ENCODE results near the gene TFCP2L1.

The TFCP2L1 gene

DNA sequence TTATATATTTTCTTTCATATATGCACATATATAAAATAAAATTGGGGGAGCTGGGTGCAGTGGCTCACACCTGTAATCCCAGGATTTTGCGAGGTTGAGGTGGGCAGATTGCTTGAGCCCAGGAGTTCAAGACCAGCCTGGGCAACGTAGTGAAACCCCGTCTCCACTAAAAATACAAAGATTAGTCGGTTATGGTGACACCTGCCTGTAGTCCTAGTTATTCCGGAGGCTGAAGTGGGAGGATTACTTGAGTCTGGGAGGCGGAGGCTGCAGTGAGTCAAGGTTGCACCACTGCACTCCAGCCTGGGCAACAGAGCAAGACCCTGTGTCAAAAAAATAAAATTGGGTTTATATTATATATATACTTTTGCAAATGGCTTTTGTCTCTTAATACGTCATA, 39.6 kb upstream of the TFCP2L1 start:
- H3K4me1 ChIP-seq (ENCODE audit: insufficient read depth, low read length, severe bottlenecking) = no peaks in the 10 kb centered on the region
- no peaks in the 10 kb centered on the region for H3K9me3 ChIP-seq (ENCODE audit: low read length)
- H3F3A ChIP-seq (ENCODE audit: insufficient read depth, low read length) = no peaks in the 10 kb centered on the region
- no peak overlapping the region for H3K4me3 ChIP-seq (ENCODE audit: low read depth, low read length, poor library complexity, severe bottlenecking)
- H3K4me2 ChIP-seq (ENCODE audit: low read length) = no peak overlapping the region
- no peak overlapping the region for H2AFZ ChIP-seq (ENCODE audit: low read length)
- H3K27ac ChIP-seq (ENCODE audit: low read depth, low read length, poor library complexity, severe bottlenecking) = no peak overlapping the region
- no peaks in the 10 kb centered on the region for H3K9me2 ChIP-seq (ENCODE audit: low read depth, low read length)
- no peaks in the 10 kb centered on the region for H3K36me3 ChIP-seq (ENCODE audit: insufficient read depth, low read length)
- H3K9ac ChIP-seq (ENCODE audit: low read length) = no peak overlapping the region
- H4K20me1 ChIP-seq (ENCODE audit: insufficient read depth, low read length) = no peaks in the 10 kb centered on the region
- TF ChIP-seq EZH2 (IDR thresholded peaks at IDR 0.05; ENCODE audit: borderline replicate concordance, low read length) = no peak
- TF ChIP-seq, protein P1, sequence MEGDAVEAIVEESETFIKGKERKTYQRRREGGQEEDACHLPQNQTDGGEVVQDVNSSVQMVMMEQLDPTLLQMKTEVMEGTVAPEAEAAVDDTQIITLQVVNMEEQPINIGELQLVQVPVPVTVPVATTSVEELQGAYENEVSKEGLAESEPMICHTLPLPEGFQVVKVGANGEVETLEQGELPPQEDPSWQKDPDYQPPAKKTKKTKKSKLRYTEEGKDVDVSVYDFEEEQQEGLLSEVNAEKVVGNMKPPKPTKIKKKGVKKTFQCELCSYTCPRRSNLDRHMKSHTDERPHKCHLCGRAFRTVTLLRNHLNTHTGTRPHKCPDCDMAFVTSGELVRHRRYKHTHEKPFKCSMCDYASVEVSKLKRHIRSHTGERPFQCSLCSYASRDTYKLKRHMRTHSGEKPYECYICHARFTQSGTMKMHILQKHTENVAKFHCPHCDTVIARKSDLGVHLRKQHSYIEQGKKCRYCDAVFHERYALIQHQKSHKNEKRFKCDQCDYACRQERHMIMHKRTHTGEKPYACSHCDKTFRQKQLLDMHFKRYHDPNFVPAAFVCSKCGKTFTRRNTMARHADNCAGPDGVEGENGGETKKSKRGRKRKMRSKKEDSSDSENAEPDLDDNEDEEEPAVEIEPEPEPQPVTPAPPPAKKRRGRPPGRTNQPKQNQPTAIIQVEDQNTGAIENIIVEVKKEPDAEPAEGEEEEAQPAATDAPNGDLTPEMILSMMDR (IDR thresholded peaks at IDR 0.05; ENCODE audit: low read length) = no peak
- no peaks in the 10 kb centered on the region for H3K79me2 ChIP-seq (ENCODE audit: insufficient read depth, low read length)
- no peaks in the 10 kb centered on the region for H3K27me3 ChIP-seq (ENCODE audit: insufficient read depth, low read length)

DNA sequence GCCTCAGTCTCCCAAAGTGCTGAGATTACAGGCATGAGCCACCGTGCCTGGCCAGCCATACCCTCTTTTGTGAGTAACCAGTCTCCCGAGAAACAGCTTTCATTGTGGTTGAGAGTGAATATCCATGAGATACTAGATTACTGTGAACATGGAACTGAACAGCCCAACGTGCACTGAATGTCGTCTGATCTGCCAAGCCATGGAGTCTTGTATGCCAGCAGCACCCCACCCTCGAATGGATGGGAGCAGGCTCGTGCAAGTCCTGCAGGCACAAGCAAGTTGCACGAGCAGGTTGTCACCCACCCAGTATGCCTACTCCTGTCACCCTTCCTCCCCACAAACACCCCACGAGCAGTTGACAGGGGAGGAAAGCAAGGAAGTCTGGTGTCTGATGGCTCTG, 36.5 kb upstream of the TFCP2L1 start:
- H3K4me2 ChIP-seq (ENCODE audit: low read length) = no peak overlapping the region
- no peaks in the 10 kb centered on the region for H3F3A ChIP-seq (ENCODE audit: insufficient read depth, low read length)
- no peaks in the 10 kb centered on the region for H4K20me1 ChIP-seq (ENCODE audit: insufficient read depth, low read length)
- H3K79me2 ChIP-seq (ENCODE audit: insufficient read depth, low read length) = no peaks in the 10 kb centered on the region
- no peak overlapping the region for H3K27ac ChIP-seq (ENCODE audit: low read depth, low read length, poor library complexity, severe bottlenecking)
- no peaks in the 10 kb centered on the region for H3K9me3 ChIP-seq (ENCODE audit: low read length)
- no peaks in the 10 kb centered on the region for H3K4me1 ChIP-seq (ENCODE audit: insufficient read depth, low read length, severe bottlenecking)
- H3K9me2 ChIP-seq (ENCODE audit: low read depth, low read length) = no peaks in the 10 kb centered on the region
- H3K36me3 ChIP-seq (ENCODE audit: insufficient read depth, low read length) = no peaks in the 10 kb centered on the region
- no peaks in the 10 kb centered on the region for H3K27me3 ChIP-seq (ENCODE audit: insufficient read depth, low read length)
- H3K9ac ChIP-seq (ENCODE audit: low read length) = no peak overlapping the region
- no peak overlapping the region for H3K4me3 ChIP-seq (ENCODE audit: low read depth, low read length, poor library complexity, severe bottlenecking)
- no peak overlapping the region for H2AFZ ChIP-seq (ENCODE audit: low read length)
- no peak for TF ChIP-seq EZH2 (IDR thresholded peaks at IDR 0.05; ENCODE audit: borderline replicate concordance, low read length)
- TF ChIP-seq, protein P1 (IDR thresholded peaks at IDR 0.05; ENCODE audit: low read length) = no peak

DNA sequence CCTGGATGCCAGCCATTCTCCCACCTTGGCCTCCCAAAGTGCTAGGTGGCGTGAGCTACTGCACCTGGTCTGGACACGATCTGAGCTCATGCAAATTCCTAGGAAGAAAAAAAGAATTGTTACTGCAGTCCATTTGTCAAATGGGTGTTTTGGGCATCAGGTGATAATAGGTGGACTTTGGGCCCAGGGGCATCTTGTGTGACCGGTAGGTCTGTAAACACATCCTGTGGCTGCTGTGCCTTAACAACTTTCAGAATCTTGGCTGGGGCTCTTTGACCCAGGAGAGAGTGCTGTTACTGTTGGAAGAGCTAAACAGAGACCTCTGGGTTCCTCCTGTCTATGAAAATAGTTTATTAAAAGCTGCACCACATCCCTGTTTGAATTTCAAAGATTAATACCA, 34.9 kb upstream of the TFCP2L1 start:
- Histone ChIP-seq H3K27me3 (ENCODE audit: insufficient read depth, low read length) (no peaks in the 10 kb centered on the region), H3K4me3 (ENCODE audit: low read depth, low read length, poor library complexity, severe bottlenecking) (no peak overlapping the region), H3F3A (ENCODE audit: insufficient read depth, low read length) (no peaks in the 10 kb centered on the region), H3K9me3 (ENCODE audit: low read length) (no peaks in the 10 kb centered on the region), H3K4me2 (ENCODE audit: low read length) (no peak overlapping the region), H3K79me2 (ENCODE audit: insufficient read depth, low read length) (no peaks in the 10 kb centered on the region), H3K9ac (ENCODE audit: low read length) (no peak overlapping the region), H4K20me1 (ENCODE audit: insufficient read depth, low read length) (no peaks in the 10 kb centered on the region), H2AFZ (ENCODE audit: low read length) (no peak overlapping the region), H3K4me1 (ENCODE audit: insufficient read depth, low read length, severe bottlenecking) (no peaks in the 10 kb centered on the region), H3K9me2 (ENCODE audit: low read depth, low read length) (no peaks in the 10 kb centered on the region), H3K36me3 (ENCODE audit: insufficient read depth, low read length) (no peaks in the 10 kb centered on the region), H3K27ac (ENCODE audit: low read depth, low read length, poor library complexity, severe bottlenecking) (no peak overlapping the region)
- TF ChIP-seq, protein P1 (IDR thresholded peaks at IDR 0.05; ENCODE audit: low read length) = no peak
- TF ChIP-seq EZH2 (IDR thresholded peaks at IDR 0.05; ENCODE audit: borderline replicate concordance, low read length) = no peak

Measured in OCI-LY1 (cell line).